CD4-positive, alpha-beta T cell treated with Interferon gamma for 1 hour (primary cell): ENCODE measurements around the gene TPO.
"Not testable (repeated sequence)": the region's sequence is repeated elsewhere in the genome, so short reads cannot be mapped to it uniquely, and the experiment has no call there.

Source experiments
- DNase-seq: peaks from one replicate; pipeline ENCODE4 v3.0.0-alpha.2; 2020

Gene TPO

DNA sequence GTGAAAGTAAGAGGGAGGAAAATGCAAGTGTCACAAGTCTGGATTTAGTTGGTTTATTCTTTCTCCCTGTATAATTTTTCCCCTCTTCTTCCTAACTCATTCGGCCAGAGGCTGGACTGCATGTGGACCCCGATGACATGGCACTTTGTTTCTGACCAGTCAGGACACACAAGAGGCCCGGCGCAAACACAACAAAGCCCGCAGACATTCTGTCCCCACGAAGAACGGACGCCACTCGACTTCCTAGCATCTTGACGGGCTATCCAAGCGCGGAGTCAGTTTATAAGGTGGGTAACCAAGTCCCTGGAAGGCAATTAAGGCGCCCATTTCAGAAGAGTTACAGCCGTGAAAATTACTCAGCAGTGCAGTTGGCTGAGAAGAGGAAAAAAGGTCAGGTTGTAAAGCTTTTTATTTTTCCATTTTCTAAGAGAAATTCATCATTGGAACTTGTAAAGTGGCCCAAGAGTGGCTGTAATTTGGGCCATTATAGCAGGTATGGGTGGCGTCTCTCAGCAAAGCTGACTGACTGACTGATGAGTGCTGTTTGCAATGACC lies at the start of gene TPO:
TPO (plus strand) TSS at position 308 of the 555 bp plus-strand sequence. CDS start 946 bp downstream, outside the sequence.
- DNase-seq: no peak

DNA sequence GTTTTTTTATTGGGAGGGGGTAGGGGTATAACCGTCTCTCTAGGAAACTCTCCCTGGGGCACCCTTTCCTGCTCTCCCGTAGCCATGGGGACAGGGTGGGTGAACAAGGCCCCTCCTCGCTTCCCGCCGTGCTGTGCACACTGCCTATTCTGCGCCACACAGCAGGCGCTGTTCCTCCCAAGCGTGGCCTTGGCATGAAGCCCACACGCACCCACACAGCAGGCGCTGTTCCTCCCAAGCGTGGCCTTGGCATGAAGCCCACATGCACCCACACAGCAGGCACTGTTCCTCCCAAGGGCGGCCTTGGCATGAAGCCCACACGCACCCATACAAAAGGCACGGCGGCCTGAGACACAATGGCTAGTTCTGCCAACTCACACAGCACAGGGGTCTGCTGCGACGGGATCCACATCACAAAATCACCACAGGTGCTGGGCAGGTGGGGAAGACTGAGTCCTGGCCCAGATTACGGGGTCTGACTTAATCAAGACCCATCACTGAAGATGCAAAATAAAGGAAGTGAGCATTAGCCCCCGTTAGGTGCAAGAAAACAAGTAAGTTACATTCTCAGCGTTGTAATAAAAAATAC lies 46.6 kb upstream of the TPO start:
- no peak for DNase-seq

- no peak for DNase-seq
Observed at GRCh38 chr2:1367601-1368000, 45.7 kb upstream of the TPO start.

- DNase-seq: no peak
Observed at GRCh38 chr2:1369905-1370304, 43.4 kb upstream of the TPO start.

DNA sequence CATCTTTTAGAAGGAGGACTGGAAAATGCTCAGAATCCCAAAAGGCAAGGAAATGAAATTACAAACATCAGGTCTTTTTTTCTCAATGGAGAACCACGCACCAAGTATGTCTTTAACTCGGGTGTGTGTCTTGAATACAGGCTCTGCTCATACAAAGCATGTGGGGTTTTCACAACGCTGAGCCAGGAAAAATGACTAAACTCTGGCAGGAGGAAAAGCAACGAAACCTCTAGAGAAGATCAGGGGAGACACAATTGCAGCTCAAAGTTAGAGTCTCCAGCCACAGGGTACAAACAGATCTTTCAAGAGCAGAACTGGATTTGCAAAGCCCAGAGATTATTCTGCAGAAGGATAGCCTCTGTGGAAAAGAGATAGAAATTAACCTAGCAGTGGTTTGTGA lies 42.8 kb upstream of the TPO start:
- DNase-seq: no peak

DNA sequence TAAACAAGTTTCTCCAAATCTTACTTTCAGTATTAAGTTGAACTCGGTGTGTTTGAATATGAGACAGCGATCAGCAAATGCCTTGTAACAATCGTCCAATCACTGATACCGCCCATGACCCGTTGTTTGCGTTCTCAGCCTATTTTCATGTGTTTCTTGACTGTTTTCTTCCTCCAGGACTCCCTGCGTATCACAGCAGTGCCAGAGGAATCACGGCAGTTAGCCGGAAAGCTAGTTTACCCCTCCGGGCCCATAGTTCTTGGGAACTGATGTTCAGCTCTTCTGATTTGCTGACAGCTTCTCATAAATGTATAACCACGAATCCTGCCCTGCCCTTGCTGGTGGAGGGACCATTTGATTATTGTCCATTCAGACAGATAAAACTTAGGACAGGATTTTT lies 42.2 kb upstream of the TPO start:
- no peak for DNase-seq

- no peak for DNase-seq
Observed at GRCh38 chr2:1373830-1374229, 39.4 kb upstream of the TPO start.

DNA sequence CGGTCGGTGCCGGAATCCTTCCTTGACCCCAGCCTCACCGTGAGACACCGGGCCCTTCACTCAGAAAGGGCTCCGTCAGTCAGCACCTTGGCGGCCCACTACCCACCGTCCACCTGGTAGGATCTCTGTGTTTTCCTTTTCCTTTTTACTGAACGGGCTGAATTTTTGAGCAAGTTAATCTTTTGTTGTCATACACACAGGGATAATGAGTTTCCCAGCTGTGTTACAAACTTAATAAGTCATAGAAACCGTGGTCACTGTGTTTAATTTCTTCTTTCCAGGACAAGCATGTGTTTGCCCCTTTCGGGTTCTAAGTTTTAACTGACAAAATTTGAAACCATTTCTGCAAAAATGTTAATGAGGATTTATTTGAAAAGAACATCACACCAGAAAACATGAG lies 39.0 kb upstream of the TPO start:
- DNase-seq: no peak

DNA sequence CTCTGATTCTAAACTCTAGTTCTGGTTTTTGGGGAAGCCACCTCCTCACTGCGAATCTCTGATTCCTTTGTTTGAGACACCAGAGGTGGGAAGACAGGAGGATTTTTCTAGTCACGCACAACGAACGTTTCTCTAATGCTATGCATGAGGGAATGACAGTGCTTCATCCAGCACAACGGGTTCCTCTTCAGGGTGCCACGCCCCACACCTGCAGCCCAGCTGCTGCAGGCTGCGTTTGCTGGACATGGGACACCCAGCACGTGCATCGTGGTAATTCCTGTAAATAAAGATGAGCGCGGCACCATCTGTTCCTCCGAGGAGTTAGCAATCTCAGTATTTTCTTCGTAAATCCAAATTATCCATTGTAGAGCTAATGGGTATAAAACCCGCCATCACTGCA lies 37.5 kb upstream of the TPO start:
- DNase-seq: no peak

- no peak for DNase-seq
Observed at GRCh38 chr2:1377473-1377872, 35.8 kb upstream of the TPO start.

DNA sequence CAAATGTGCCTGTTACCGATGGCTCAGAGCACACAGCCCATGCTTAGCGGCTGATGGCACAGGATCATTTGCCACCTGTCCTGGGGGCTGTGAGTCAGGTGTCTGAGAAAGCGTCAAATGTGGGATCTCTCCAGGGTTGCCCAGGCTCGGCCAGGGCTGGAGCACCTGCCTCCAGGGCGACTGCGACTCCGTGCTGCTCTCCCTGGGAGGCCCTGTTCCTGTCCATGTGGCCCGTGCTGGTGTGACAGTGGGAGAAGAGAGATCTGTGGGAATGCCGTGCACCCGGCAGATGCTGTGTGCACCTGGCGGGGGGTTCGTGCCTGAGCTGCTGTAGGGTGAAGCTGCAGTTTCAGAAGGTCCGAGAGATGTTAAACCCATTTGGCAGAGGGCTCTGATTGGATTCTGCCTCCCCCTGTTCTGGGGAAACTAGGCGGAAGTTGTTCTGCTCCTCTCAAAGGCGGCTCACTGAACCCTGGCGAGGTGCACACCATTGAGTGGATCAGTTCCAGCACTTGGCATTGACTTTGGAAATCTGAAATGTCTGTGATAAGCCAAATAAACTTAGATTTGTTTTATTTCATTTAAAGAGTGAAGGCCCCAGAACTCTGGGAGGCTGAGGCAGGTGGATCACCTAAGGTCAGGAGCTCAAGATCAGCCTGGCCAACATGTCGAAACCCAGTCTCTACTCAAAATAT lies 34.7 kb upstream of the TPO start:
- no peak for DNase-seq

- no peak for DNase-seq
Observed at GRCh38 chr2:1381644-1382043, 31.6 kb upstream of the TPO start.

DNA sequence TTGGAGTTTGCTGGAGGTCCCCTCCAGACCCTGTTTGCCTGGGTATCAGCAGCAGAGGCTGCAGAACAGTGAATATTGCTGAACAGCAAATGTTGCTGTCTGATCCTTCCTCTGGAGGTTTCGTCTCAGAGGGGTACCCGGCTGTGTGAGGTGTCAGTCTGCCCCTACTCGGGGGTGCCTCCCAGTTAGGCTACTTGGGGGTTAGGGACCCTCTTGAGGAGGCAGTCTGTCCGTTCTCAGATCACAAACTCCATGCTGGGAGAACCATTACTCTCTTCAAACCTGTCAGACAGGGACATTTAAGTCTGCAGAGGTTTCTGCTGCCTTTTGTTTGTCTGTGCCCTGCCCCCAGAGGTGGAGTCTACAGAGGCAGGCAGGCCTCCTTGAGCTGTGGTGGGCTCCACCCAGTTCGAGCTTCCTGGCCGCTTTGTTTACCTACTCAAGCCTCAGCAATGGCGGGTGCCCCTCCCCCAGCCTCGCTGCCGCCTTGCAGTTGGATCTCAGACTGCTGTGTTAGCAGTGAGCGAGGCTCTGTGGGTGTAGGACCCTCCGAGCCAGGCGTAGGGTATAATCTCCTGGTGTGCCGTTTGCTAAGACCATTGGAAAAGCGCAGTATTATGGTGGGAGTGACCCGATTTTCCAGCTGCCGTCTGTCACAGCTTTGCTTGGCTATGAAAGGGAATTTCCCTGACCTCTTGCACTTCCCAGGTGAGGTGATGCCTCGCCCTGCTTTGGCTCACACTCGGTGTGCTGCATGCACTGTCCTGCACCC lies 25.1 kb upstream of the TPO start:
- DNase-seq: not testable (repeated sequence)

DNA sequence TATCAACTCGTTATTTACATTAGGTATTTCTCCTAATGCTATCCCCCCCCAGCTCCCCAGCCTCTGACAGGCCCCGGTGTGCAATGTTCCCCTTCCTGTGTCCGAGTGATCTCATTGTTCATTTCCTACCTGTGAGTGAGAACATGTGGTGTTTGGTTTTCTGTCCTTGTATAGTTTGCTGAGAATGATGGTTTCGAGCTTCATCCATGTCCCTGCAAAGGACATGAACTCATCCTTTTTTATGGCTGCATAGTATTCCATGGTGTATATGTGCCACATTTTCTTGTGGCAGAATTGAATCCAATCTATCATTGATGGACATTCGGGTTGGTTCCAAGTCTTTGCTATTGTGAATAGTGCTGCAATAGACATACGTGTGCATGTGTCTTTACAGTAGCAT lies 23.1 kb upstream of the TPO start:
- DNase-seq: not testable (repeated sequence)

DNA sequence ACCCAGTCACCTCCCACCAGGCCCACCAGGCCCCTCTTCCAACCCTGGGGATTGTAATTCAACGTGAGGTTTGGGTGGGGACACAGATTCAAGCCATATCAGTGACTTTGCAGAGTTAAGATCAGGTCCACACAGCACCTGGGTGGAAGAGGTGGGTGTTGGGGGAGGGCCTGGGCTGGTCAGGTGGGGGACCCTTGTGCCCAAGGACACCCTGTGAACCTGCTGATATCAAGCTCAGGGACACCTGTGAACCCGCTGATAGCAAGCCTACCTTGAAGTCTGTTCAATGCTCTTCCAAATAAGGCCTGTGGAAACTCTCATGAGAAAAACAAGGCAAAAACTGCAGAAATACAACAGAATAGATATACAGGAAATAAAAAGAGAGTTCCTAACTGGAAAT lies 19.9 kb upstream of the TPO start:
- DNase-seq: no peak

- no peak for DNase-seq
Observed at GRCh38 chr2:1394709-1395408, 18.4 kb upstream of the TPO start.

DNA sequence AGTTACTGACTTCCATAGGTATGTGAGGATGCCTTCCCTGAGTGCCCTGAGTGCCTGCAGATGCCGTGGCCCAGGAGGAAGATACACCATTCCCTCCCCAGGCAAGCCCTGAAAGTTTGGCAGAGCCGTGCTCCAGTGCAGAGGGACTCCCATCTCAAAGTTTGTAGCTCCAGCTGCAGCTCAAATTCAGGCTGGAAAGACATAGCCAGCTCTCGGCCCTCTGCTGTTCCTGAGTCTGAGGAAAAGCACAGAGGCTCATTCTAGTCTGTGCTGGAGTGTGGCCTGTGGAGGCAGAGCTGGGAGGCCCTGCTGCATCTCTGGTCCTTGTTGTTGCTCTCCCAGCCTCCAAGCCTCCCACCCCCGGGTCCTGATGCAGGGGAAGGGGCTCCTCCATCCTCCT lies 15.9 kb upstream of the TPO start:
- no peak for DNase-seq

GRCh38 chr2:1398191-1398590 lies 15.1 kb upstream of the TPO start:
- DNase-seq: no peak

- no peak for DNase-seq
Observed at GRCh38 chr2:1400943-1401735, 12.1 kb upstream of the TPO start.

DNA sequence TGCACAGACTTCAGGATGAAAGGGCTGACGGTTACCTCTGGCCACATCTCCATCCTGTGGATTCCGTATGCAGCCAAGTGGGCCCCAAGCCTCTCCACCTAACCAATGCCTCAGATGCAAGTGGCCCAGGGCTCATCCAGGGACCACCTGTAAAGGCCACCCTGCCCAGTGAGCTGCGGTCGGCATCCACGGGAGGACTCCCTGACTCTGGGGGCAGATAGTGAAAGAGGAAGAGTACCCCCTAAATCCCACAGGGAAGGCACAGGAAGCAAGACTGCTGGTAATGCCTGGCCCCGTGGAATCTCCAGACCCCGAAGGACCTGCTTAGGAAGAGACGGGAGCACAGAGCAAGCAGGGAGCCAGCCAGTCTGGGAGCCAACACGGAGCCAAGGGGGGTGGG lies 11.2 kb upstream of the TPO start:
- no peak for DNase-seq

GRCh38 chr2:1403565-1403964 lies 9.7 kb upstream of the TPO start:
- no peak for DNase-seq

DNA sequence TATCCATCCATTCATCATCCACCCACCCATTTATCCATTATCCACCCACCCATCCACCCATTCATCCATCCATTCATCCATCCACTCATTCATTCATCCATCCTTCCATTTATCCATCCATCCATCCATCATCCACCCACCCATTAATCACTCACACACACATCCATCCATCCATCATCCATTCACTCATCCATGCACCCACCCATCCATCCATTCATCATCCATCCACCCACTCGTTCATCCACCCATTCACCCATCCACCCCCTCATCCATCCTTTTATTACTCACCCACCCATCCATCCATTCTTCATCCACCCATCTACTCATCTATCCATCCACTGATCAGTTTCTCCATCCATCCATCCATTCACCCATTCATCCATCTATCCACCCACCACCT lies 8.1 kb upstream of the TPO start:
- DNase-seq: no peak

DNA sequence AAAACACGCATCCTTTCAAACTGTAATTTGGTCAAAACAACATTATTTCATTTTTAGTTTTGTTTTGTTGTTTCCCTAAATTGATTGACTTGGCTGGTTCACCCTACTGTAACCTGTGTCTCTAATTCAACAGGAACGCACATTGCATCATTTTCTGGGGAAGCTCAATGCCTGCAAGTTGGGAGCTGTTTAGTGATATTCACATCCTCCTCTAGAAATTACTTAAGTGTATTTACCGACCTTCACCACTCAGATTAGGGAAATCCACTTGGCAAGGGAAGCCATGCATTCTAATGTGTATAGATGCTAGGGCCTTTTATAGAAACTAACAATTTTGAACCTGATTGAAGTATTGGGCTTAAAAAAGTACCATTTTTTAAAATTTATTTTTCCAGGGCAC lies 7.3 kb upstream of the TPO start:
- no peak for DNase-seq
